HepG2 (cell line): ENCODE data around the gene DOCK2. TPM values are rescaled to one million over a fixed set of nuclear protein-coding genes. Genes with fewer than 3 reads are reported as not detected.

Experiments
- ATAC-seq: fragments of 200-7000 bp; cut with Tn5 transposase; 3 replicates; pipeline ENCODE4 v1.9.1; 2020; ENCODE audit warnings: mild to moderate bottlenecking, moderate library complexity
- BruUV-seq: library from RNA; stranded (reverse); fragments of 400-500 nt; replicated peaks from 2 replicates; lab custom pipeline; 2021; lab: Mats Ljungman, UMichigan
- CTCF ChIA-PET: fragments of 300-600 bp; formaldehyde crosslinking; extraction: SDS; loops from one replicate; lab custom pipeline; 2021; ENCODE audit warnings: low total read pairs, inconsistent platforms, low intra/inter-chr PET ratio; lab: Yijun Ruan, JAX
- POLR2A ChIA-PET: fragments of 350-600 bp; sonication (Branson Sonifier 250); formaldehyde crosslinking; loops from one replicate; lab custom pipeline; 2020; ENCODE audit warnings: antibody characterized with exemption, inconsistent platforms; lab: Yijun Ruan, JAX
- DNase-seq: peaks from one replicate; pipeline ENCODE4 v3.0.0-alpha.2; 2015; ENCODE audit warnings: low spot score
- FAIRE-seq: peaks from 3 replicates; lab custom pipeline; 2011; peaks lifted over from hg19 to GRCh38; lab: Jason Lieb, UNC
- H2AFZ ChIP-seq: one replicate; pipeline ENCODE4 v1.6.1; 2011; ENCODE audit warnings: low read length, inconsistent platforms
- H3K27ac ChIP-seq: fragments of 300-600 bp; 3 replicates; pipeline ENCODE4 v1.8.0; 2011; ENCODE audit warnings: mixed run types, mild to moderate bottlenecking, mixed read lengths, low read length, inconsistent platforms; ENCODE audit not compliant: insufficient read depth; ENCODE audit errors: extremely low read length
- H3K27me3 ChIP-seq, 2 experiments: fragments of 200-600 bp in 1 of 2; 2 replicates in 1 of 2; 3 replicates in 1 of 2; pipeline versions ENCODE4 v1.6.0 to v1.8.0; 2011; ENCODE audit warnings: low read length in 2 of 2, mild to moderate bottlenecking in 2 of 2, moderate library complexity in 2 of 2, inconsistent platforms in 1 of 2; ENCODE audit not compliant: insufficient read depth in 2 of 2, control insufficient read depth in 1 of 2
- H3K36me3 ChIP-seq, 2 experiments: fragments of 200-600 bp in 1 of 2; replicated peaks in 1 of 2; 2 replicates in 1 of 2; 3 replicates in 1 of 2; pipeline versions ENCODE4 v1.5.1 to v1.8.0; 2011; ENCODE audit warnings: low read length in 2 of 2, inconsistent platforms in 1 of 2; ENCODE audit not compliant: insufficient read depth in 2 of 2, control insufficient read depth in 1 of 2
- H3K4me1 ChIP-seq: 2 replicates; pipeline ENCODE4 v1.5.1; 2012; ENCODE audit warnings: low read length, inconsistent platforms; ENCODE audit not compliant: insufficient read depth
- H3K4me2 ChIP-seq: 2 replicates; pipeline ENCODE4 v1.6.0; 2011; ENCODE audit warnings: low read depth, low read length, inconsistent platforms
- H3K4me3 ChIP-seq, 3 experiments: fragments of 200-600 bp in 1 of 3; sonication (generic), shearing (Covaris generic) in 1 of 3; replicated peaks in 1 of 3; 2 replicates each; pipeline ENCODE4 v1.5.1; 2011 to 2016; ENCODE audit warnings: low read length in 3 of 3, inconsistent platforms in 2 of 3, low read depth in 2 of 3, mild to moderate bottlenecking in 2 of 3, control low read depth in 1 of 3, mixed read lengths in 1 of 3; ENCODE audit not compliant: insufficient read depth in 1 of 3
- H3K79me2 ChIP-seq: one replicate; pipeline ENCODE4 v1.6.1; 2011; ENCODE audit warnings: low read length, inconsistent platforms; ENCODE audit not compliant: insufficient read depth
- H3K9ac ChIP-seq: 2 replicates; pipeline ENCODE4 v1.6.0; 2011; ENCODE audit warnings: mild to moderate bottlenecking, low read depth, low read length, inconsistent platforms; ENCODE audit not compliant: insufficient read depth
- H3K9me3 ChIP-seq: 2 replicates; pipeline ENCODE4 v1.5.1; 2012; ENCODE audit warnings: mild to moderate bottlenecking, low read length
- H4K20me1 ChIP-seq: 2 replicates; pipeline ENCODE4 v1.6.0; 2011; ENCODE audit warnings: inconsistent platforms, mild to moderate bottlenecking, low read length, moderate library complexity; ENCODE audit not compliant: insufficient read depth
- CBX1 ChIP-seq: IDR thresholded peaks from one replicate; pipeline ENCODE4 v1.6.1; 2016; ENCODE audit warnings: antibody characterized with exemption, low read depth
- CREM ChIP-seq, 2 experiments: sonication (generic) in 1 of 2; formaldehyde crosslinking in 1 of 2; IDR thresholded peaks; 2 replicates each; pipeline versions ENCODE4 v1.4.0 to v1.6.1; 2016 to 2020; ENCODE audit warnings: antibody characterized with exemption in 1 of 2, mild to moderate bottlenecking in 1 of 2, missing genetic modification reagents in 1 of 2
- FOXA1 ChIP-seq, 2 experiments: fragments of 450-650 bp in 1 of 2; sonication (generic) in 1 of 2; formaldehyde crosslinking in 1 of 2; IDR thresholded peaks; 2 replicates each; pipeline versions ENCODE4 v1.4.0 to v1.6.1; 2016 to 2020; ENCODE audit warnings: missing genetic modification reagents in 1 of 2
- KDM3A ChIP-seq: IDR thresholded peaks from 2 replicates; pipeline ENCODE4 v1.6.1; 2018; ENCODE audit warnings: low read depth, missing compliant biosample characterization
- NFYC ChIP-seq: IDR thresholded peaks from 2 replicates; pipeline ENCODE4 v1.6.1; 2016; ENCODE audit warnings: missing genetic modification reagents, missing compliant biosample characterization
- RARA ChIP-seq: IDR thresholded peaks from 2 replicates; pipeline ENCODE4 v1.6.1; 2016; ENCODE audit warnings: missing genetic modification reagents, missing compliant biosample characterization
- RBM22 ChIP-seq: fragments of 200-400 bp; formaldehyde crosslinking; optimal IDR thresholded peaks from 2 replicates; pipeline ENCODE3; 2017; ENCODE audit warnings: mild to moderate bottlenecking, low read length, moderate library complexity
- SALL1 ChIP-seq: sonication (generic); formaldehyde crosslinking; IDR thresholded peaks from 2 replicates; pipeline ENCODE4 v1.8.0; 2022; ENCODE audit warnings: mild to moderate bottlenecking, missing genetic modification reagents
- ZEB1 ChIP-seq: IDR thresholded peaks from 2 replicates; pipeline ENCODE4 v1.6.1; 2012; ENCODE audit warnings: mild to moderate bottlenecking, low read depth, inconsistent platforms; ENCODE audit not compliant: insufficient replicate concordance
- ZNF264 ChIP-seq: sonication (generic); formaldehyde crosslinking; IDR thresholded peaks from 2 replicates; pipeline ENCODE4 v1.4.0; 2020; ENCODE audit warnings: missing genetic modification reagents
- ZNF296 ChIP-seq: sonication (generic); formaldehyde crosslinking; conservative IDR thresholded peaks from 2 replicates; pipeline ENCODE4 v1.5.0; 2020; ENCODE audit warnings: mild to moderate bottlenecking, missing genetic modification reagents
- ZNF468 ChIP-seq: sonication (generic); formaldehyde crosslinking; IDR thresholded peaks from 2 replicates; pipeline ENCODE4 v1.8.0; 2022; ENCODE audit warnings: mild to moderate bottlenecking, moderate library complexity, missing genetic modification reagents
- ZNF567 ChIP-seq: sonication (generic); formaldehyde crosslinking; IDR thresholded peaks from 2 replicates; pipeline ENCODE4 v1.8.1; 2023; ENCODE audit warnings: mild to moderate bottlenecking, missing genetic modification reagents, borderline replicate concordance
- WGBS: methylation state at CpG from one replicate; pipeline ENCODE4 v1.1.6; 2017; ENCODE audit warnings: low lambda C conversion rate; 5-methylcytosine and 5-hydroxymethylcytosine counted together
- in situ Hi-C: cut with HindIII; loops from 2 replicates; pipeline ENCODE4 v1.10.0; 2017; ENCODE audit warnings: low pct_unique_long_range_greater_than_20kb; ENCODE audit not compliant: extremely low pct_ligation_motif_present
- intact Hi-C: fragments of 100-400 bp; cut with micrococcal nuclease; formaldehyde crosslinking; loops from one replicate; pipeline ENCODE4 v1.10.0; 2022; ENCODE audit not compliant: unreplicated experiment
- polyA plus RNA-seq, 8 experiments: library from polyadenylated mRNA; depleted of rRNA in 3 of 8; stranded (reverse) in 7 of 8; unstranded in 1 of 8; fragments of >200 nt; fragmentation: Illumina TruSeq in 4 of 8; extraction: Trizol in 4 of 8; gene quantifications; 2 replicates each; pipeline versions ENCODE4 v1.2.1 to v1.2.3, GENCODE V29; 2011 to 2016; ENCODE audit warnings: low read depth in 4 of 8, missing spikeins in 1 of 8, mixed read lengths in 1 of 8; ENCODE audit not compliant: insufficient read depth in 1 of 8
- total RNA-seq, 5 experiments: library from RNA; depleted of rRNA; stranded (reverse); fragments of >200 nt; fragmentation: Illumina TruSeq; extraction: Trizol; gene quantifications; 2 replicates each; pipeline ENCODE4 v1.2.3, GENCODE V29; 2016; ENCODE audit warnings: low read depth in 1 of 5

Gene DOCK2
- total and polyA plus RNA-seq, 2 of the 13 experiments (the other 11 are each of a cell fraction or from before 2014, with no cell fraction given), result not detected

- Histone ChIP-seq H4K20me1 (no peaks in the 10 kb centered on the region), H3K79me2 (no peaks in the 10 kb centered on the region), H3K4me2 (no peak overlapping the region), H3K9ac (no peak overlapping the region), H3K27ac (no peak overlapping the region), H3K9me3 (no peaks in the 10 kb centered on the region), H3K36me3 (no peaks in the 10 kb centered on the region), H3K27me3 (no peaks in the 10 kb centered on the region; a peak in 2 of 5 replicates), H3K4me3 (no peak overlapping the region), H2AFZ (no peak overlapping the region), H3K4me1 (no peaks in the 10 kb centered on the region)
- DNase-seq, result no peak
- no TSS peak for BruUV-seq
- intact Hi-C loops, result no loop called here
- 7% methylated on average over 5 of the region's 11 CpGs for WGBS
- POLR2A ChIA-PET, result no interaction called here
- ATAC-seq, result no peak
- FAIRE-seq, result no peak
- in situ Hi-C loops, result no loop called here
- TF ChIP-seq SALL1 (CRISPR knock-in tag) (no peak), RBM22 (no peak), ZNF296 (CRISPR knock-in tag) (no peak), CBX1 (no peak), NFYC (CRISPR knock-in tag) (no peak), KDM3A (CRISPR knock-in tag) (no peak), RARA (no peak)
- CTCF ChIA-PET, result no interaction called here
These were observed 419.6 kb downstream of the DOCK2 start for GRCh38 chr5:170056561-170057267.

GRCh38 chr5:170057311-170057710 is 420.2 kb downstream of the DOCK2 start:
- DNase-seq (no peak), ATAC-seq (no peak), FAIRE-seq (no peak)
- Histone ChIP-seq H2AFZ (no peak overlapping the region), H3K79me2 (no peaks in the 10 kb centered on the region), H3K36me3 (no peaks in the 10 kb centered on the region), H4K20me1 (no peaks in the 10 kb centered on the region), H3K4me3 (no peak overlapping the region), H3K27ac (no peak overlapping the region), H3K9me3 (no peaks in the 10 kb centered on the region), H3K27me3 (no peaks in the 10 kb centered on the region; a peak in 2 of 5 replicates), H3K4me2 (no peak overlapping the region), H3K4me1 (no peaks in the 10 kb centered on the region), H3K9ac (no peak overlapping the region)
- no TSS peak for BruUV-seq
- POLR2A ChIA-PET, result no interaction called here
- 23% methylated on average over 11 of the region's 11 CpGs for WGBS
- CTCF ChIA-PET, result no interaction called here
- intact Hi-C loops, result no loop called here
- in situ Hi-C loops, result no loop called here
- TF ChIP-seq ZNF567 (CRISPR knock-in tag) (no peak), ZNF468 (CRISPR knock-in tag) (no peak), CREM (IDR thresholded peaks at IDR 0.05) (no peak), CREM (CRISPR knock-in tag; IDR thresholded peaks at IDR 0.05) (no peak), ZEB1 (no peak), ZNF264 (no peak), FOXA1 (IDR thresholded peaks at IDR 0.05) (no peak), FOXA1 (CRISPR knock-in tag; IDR thresholded peaks at IDR 0.05) (no peak)
